Non-pigmented ciliary epithelial cell (primary cell): Measurements from ENCODE around the gene SMPD4.
"Not testable (repeated sequence)": the region's sequence is repeated elsewhere in the genome, so short reads cannot be mapped to it uniquely, and the experiment has no call there.

ENCODE experiments used
- DNase-seq: peaks from one replicate; pipeline ENCODE4 v3.0.0-alpha.2; 2010; ENCODE audit warnings: low read depth

SMPD4 gene

DNA sequence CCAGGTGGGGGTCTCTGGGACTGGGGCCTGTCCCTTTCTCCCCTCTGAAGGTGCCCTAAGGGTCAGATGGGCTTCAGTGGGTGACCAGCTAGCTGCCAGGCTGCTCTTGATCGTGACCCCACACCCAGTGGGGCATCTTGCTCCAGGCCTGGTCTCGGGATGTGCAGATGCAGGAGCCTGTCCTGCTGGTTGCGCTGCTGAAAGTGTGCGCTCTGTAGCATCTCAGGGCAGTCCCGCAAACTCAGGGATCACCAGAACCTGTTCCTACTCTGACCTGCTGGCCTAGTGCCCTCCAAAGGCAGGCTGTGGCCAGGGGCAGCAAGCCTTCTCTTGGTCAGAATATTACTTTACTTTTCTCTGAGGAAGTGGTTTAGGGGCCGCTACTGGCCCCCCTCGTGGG lies 40.9 kb downstream of the SMPD4 start:
- DNase-seq = not testable (repeated sequence)

DNA sequence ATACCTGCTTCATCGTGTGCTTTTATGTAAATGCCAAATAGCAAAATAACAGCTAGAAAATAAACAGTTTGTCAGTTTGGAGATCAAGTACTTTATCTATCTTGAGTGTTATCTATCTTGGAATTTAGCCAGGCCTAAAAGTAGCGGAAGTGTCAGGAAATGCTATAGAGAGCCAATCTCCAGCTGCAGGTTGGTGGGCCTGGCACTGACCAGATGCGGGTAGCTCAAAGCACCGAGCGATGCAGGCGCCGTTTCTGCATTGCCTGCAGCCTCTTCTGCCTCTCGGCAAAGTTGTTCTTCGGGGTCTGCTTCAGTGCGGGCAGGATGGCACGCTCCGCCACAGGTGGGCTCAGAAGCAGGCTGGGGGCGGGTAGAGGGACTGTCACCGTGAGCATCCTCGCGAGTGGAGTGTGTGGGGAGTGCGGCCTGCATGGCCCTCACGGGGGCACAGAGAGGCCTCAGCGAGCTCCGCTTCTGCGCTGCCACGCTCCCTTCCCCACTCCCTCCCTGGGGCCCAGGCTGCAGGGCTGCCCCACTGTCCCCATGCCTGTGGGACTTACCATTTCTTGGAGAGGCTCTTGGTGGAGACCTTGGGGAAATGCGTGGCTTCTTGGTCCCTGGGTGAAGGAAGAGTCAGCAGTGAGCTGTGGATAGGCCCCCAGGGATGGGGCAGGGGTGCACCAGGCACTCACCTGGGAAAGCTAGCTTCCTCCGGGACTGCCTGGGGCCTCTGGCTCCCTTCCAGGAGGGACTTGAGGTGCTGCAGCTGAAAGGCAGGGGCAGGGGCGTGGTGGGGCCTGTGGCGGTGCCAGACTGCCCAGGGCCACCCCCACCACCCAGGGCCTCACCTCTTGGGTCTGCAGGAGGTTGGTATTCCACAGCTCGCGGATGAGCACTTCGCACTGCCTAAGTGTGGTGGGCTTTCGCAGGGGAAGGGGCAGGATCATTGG lies 41.8 kb downstream of the SMPD4 start:
- DNase-seq = not testable (repeated sequence)

DNA sequence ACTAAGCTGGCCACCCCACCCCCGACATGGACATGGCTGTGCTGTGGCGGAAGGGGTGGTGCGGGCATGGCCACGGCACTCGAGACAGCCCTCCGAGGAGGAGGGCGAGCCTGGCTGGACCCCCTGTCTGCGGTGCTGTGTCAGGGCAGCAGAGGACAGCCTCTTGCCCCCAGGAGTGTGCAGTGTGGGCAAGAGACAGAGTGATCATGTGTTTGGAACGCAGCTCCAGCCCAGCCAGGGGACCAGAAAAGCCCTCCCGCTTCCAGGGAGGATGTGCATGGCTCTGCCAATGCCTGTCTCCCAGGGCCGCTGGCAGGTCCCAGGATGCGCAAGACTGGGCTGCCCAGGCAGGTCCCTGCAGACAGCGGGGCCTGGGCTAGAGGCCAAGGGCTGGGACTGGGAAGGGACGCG lies 42.6 kb downstream of the SMPD4 start:
- not testable (repeated sequence) for DNase-seq

DNA sequence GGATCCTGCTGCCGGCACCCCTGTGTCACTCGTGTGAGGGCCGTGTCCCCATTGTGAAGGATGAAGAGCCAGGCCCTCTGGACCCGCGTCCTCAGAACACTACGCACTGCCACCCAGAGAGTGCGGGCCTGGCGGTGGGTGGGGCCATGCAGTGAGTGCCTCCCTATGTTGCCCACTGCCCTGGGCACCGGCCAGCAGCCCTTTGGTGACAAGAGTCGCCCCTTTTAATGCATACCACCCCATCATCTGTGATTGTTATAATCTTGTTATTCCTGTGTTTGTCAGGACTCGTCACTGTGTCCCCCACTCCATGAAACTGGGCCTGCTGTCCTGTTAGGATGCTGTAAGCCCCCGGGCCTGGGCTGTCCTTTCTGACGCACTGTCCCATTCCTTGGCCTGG lies 43.1 kb downstream of the SMPD4 start:
- DNase-seq = not testable (repeated sequence)

DNA sequence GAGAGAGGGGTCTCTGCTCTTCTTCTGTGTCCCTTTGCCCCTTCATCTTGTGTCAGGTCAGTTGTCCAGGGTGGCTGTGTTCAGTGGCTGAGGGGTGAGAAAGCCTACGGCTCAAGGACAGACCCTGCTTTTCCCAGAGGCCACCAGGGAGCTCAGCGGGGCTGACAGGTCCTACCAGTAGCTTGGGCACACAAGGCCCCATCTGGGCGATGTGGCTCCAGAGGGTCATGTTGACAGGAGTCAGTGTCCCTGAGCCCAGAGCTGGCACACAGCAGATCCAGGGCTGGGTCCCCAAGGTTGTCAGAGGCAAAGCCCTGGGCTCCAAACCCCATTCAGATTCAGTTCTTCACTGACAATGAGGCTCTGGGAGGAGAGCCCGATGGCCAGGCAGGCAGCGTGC lies 44.3 kb downstream of the SMPD4 start:
- not testable (repeated sequence) for DNase-seq

DNA sequence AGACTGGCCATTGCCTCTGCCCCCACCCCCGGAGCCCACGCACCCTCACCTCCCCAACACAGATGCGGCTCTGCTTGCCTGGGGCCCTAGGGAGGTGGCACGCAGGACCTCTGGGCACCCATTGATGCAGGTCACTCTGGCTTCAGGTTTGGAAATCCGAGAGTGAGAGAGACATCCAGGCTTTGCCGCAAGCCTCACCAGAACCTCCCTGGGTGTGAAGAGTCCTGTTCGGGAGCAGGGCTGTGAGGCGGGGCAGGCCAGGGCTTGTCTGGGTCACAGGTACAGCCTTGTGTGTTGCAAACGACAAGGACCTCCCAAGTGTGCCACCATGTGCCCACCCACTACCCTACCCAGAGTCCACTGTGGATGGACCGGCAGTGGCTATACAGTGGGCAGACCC lies 44.9 kb downstream of the SMPD4 start:
- DNase-seq = not testable (repeated sequence)

DNA sequence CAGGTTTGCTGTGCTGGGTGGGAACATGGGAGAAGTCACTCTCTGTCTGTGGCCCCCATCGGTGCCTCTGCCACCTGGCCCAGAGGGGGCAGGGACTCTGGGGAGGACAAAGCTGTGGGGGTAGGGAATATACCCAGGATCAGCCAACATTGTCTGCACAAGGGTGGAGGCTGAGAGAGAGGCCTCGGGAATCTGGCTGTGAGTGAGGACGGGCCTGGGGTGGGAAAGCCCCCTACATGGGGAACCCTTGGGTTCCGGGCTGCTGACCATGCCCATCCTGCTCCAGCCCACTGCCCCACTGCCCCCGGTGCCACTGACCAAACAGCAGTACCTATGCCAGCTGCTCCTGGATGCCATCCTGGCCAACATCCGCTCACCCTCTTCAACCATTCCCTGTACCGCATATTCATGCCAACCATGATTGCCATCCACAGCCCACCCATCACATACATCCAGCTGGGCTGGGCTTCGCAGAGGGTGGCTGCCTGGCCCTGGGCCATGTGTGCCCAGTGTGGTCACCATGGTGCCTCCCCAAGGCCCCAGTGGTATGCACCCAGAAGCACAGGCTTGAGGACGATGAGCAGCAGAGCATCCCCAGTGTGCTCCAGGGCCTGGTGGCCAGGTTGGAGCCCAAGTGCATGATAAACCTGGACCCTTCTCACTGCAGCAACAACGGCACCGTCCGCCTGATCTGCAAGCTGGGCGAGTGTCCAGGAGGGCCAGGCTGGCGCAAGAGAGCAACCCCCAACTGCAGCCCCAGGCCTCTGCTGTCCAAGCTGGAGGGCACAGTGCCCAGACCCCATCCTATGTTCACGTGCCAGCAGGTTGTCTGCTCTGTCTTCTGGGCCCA lies 45.5 kb downstream of the SMPD4 start:
- no peak for DNase-seq

DNA sequence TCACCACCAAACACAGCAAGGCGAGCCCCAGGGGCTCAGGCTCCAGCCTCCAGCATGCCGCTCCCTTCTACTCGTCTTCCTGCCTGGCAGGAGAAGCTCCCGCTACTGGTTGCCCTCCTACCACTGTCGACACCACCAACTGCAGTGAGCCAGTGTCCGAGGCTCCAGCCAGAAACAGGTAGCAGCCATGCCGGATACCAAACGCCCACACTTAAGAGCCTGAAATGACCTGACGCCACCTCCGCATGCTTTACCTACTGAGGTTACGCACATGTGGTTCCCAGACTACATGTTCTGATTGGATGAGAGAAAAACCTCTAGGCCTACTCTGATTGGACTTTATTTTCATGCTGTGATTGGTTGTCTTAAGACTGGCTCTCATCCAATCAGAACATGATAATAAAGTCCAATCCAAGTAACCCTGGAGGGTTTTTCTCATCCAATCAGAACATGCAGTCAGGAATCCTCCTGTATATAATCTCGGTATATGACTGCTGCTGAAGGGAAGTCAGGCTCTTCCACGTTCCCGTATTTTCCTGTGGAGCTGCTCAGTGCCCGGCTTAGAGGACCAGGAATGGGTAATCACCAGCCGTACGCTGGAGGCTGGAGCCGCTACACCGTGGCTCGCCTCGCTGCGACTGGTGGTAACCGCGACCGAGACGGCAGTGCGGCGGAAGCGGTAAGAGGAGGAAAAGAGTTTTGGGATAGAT lies 52.1 kb downstream of the SMPD4 start, which contains the start of gene POTEF:
Gene POTEF (minus strand): TSS at position 103 of the 710 bp plus-strand sequence. CDS start 8,707 bp downstream, outside the sequence.
- not testable (repeated sequence) for DNase-seq

DNA sequence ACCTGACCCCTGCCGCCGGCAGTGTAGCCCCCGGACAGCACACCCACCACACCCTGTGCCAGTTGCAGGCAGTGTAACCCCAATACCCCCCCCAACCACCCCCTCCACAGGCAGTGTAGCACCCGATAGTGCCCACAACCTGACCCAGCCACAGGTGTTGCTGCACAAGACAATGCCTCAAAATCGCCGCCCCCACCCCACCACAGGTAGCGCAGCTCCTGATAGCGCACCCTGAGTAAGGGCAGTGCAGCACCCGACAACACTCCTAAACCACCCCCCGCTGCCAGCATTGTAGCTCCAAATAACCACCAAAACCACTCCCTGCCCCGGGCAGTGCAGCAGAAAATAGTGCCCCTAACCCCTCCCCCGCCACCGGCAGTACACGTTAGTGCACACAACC lies 52.9 kb downstream of the SMPD4 start:
- DNase-seq = not testable (repeated sequence)

DNA sequence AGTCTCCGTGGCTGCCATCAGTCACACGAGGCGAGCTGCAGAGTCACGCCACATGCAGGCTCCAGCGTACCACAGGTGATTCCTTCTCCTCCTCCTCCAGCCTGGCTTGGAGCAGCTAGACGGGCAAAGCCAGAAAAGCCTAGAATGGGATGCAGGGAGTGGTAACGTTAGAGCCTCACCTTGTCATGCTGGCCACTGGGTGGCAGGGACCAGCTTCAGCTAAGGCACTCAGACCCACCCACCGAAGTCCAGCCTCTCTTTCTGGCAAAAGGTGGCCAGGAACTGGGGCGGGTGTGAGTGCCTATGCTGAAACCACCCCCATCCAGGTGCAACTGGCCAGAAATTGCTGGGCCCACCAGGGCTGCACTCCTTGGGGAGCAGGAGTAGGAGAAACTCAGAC lies 53.7 kb downstream of the SMPD4 start:
- not testable (repeated sequence) for DNase-seq

DNA sequence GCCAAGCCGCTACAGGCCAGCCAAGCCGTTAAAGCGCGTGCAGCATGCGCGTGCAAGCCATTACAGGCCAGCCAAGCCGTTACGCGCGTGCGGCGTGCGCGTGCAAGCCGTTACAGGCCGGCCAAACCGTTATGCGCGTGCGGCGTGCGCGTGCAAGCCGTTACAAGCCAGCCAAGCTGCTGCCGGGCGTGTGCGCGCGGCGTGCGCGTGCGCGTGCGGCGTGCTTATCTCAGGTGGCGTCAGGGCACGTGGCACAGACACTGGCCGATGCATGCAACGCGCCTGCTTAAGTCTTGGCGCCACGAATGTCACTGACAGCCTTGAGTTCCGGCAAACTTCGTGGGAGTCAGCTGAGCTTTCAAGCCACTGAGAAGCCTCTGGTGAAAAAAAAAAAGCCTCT lies 60.5 kb downstream of the SMPD4 start:
- DNase-seq = not testable (repeated sequence)

DNA sequence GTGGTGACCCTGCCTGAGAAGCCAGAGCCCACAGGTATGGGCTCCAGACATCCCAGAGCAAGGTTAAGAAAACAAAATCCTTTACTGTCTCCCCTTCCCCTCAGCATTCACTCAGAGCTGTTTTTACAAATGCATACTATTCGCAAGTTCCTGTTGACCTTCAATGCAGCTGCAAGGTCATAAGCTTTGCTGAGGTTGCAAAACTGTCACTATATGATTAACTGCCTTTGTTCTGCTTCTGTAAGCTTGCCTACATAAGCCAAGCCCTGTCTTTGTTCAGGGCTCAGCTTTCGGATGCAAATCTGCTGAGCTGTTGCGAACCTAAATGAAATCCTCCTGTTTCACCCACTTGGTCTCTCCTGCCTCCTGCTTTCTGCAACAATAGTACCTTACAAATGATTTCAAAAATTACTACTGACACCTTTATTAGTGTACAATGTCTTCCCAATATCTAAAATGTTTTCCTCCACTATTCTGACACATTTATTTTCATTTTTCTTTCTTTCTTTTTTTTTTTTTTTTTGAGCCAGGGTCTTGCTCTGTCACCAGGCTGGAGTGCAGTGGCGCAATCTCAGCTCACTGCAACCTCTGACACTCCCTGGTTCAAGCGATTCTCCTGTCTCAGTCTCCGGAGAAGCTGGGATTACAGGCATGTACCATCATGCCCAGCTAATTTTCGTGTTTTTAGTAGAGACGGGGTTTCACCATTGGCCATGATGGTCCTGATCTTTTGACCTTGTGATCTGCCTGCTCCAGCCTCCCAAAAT lies 78.6 kb downstream of the SMPD4 start:
- not testable (repeated sequence) for DNase-seq
